Parathyroid adenoma (tissue), 2 donors: Measurements from ENCODE around the gene HASPIN.

ENCODE experiments used
- H2AFZ ChIP-seq: fragments of 300-600 bp; sonication (generic); one replicate; pipeline ENCODE4 v1.7.0; 2017; ENCODE audit warnings: antibody characterized with exemption, mild to moderate bottlenecking
- H3K27ac ChIP-seq: fragments of 300-600 bp; sonication (generic); one replicate; pipeline ENCODE4 v1.7.0; 2017
- H3K27me3 ChIP-seq: fragments of 300-600 bp; sonication (generic); one replicate; pipeline ENCODE4 v1.7.0; 2017; ENCODE audit warnings: low read length; ENCODE audit not compliant: control insufficient read depth, insufficient read depth
- H3K36me3 ChIP-seq: fragments of 300-600 bp; sonication (generic); one replicate; pipeline ENCODE4 v1.7.0; 2017; ENCODE audit warnings: low read length; ENCODE audit not compliant: control insufficient read depth, insufficient read depth
- H3K4me1 ChIP-seq: fragments of 300-600 bp; sonication (generic); one replicate; pipeline ENCODE4 v1.7.0; 2017; ENCODE audit warnings: control low read depth
- H3K4me2 ChIP-seq: fragments of 300-600 bp; sonication (generic); one replicate; pipeline ENCODE4 v1.7.0; 2017; ENCODE audit warnings: low read length
- H3K4me3 ChIP-seq: fragments of 300-600 bp; sonication (generic); one replicate; pipeline ENCODE4 v1.7.0; 2017; ENCODE audit warnings: low read depth, low read length
- H3K79me2 ChIP-seq: fragments of 300-600 bp; sonication (generic); one replicate; pipeline ENCODE4 v1.7.0; 2017; ENCODE audit warnings: control low read depth
- H3K9ac ChIP-seq: fragments of 300-600 bp; sonication (generic); one replicate; pipeline ENCODE4 v1.7.0; 2017; ENCODE audit warnings: mild to moderate bottlenecking
- H3K9me3 ChIP-seq: fragments of 300-600 bp; sonication (generic); one replicate; pipeline ENCODE4 v1.7.0; 2017; ENCODE audit warnings: low read length; ENCODE audit not compliant: control insufficient read depth
- TF ChIP-seq, protein P1 (sequence below): fragments of 300-600 bp; sonication (generic); IDR thresholded peaks from one replicate; pipeline ENCODE4 v1.7.0; 2017; ENCODE audit warnings: antibody characterized with exemption, mild to moderate bottlenecking
- donor health status: primary hyperparathyroidism.

HASPIN gene

DNA sequence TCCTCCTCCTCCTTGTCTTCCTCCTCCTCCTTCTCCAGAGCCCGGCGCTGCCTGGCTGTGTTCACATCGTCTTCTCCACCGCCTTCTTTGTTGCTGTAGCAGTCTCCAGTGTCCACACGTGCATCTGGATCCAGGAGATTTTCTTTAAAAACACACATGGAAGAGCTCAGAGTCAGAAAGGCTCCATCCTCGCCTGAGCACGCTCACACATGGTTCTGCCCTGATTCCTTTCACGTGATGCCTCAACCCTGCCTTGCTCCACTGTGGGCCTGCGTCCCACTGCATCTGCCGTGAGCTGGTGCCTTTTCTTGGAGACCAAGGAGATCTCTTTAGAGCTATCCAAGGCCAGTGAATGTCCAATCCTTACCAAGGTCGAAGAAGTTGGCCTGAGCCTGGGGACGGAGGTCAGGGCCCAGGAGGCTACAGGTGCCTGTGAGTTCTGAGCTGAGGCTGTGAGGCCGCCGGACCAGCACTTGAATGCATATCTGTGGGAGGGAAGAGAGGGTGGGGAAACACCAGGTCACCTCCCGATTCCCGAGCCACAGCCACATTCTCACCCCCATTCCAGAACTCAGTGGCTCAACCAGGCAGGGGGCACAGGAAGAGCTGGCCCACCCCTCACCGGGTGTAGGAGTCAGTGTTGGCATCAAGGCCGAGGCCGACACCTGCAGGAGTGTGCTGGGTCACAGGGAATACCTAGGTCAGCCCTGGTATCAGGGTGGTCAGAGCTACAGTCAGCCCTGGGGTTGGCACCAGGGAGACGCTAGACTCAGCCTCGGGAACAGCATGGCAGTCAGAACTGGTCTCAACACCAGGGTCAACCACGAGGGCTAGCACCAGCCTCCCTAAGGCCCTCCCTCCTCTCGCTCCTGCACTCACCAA lies 37.6 kb downstream of the HASPIN start:
- H3K79me2 ChIP-seq = no peaks in the 10 kb centered on the region
- no peaks in the 10 kb centered on the region for H3K4me1 ChIP-seq

DNA sequence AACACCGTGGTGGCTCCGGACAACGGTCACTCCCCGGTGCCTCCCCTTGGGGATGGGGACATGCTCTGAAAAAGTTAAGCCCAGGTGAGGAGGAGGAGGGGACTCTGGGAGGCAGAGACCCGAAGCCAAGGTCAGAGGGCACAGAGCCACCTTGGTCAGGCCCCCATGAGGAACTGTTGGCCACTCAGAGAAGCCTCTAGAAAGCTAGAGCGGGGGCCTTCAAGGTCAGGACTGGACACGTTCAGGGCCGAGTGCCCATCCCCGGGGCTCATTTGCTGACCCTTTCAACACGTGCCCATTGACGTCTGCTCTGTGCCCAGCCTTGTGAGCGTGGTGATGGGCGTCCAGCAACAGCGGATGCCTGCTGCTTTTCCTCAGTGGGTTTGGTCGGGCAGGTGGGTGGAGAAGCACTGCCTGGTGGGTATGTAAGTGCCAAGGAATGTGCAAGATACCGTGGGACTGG lies 38.2 kb downstream of the HASPIN start:
- H3K27me3 ChIP-seq = no peaks in the 10 kb centered on the region
- H3K27ac ChIP-seq = no peak overlapping the region
- TF ChIP-seq, protein P1, sequence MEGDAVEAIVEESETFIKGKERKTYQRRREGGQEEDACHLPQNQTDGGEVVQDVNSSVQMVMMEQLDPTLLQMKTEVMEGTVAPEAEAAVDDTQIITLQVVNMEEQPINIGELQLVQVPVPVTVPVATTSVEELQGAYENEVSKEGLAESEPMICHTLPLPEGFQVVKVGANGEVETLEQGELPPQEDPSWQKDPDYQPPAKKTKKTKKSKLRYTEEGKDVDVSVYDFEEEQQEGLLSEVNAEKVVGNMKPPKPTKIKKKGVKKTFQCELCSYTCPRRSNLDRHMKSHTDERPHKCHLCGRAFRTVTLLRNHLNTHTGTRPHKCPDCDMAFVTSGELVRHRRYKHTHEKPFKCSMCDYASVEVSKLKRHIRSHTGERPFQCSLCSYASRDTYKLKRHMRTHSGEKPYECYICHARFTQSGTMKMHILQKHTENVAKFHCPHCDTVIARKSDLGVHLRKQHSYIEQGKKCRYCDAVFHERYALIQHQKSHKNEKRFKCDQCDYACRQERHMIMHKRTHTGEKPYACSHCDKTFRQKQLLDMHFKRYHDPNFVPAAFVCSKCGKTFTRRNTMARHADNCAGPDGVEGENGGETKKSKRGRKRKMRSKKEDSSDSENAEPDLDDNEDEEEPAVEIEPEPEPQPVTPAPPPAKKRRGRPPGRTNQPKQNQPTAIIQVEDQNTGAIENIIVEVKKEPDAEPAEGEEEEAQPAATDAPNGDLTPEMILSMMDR = no peak
- H2AFZ ChIP-seq = no peak overlapping the region
- no peak overlapping the region for H3K4me3 ChIP-seq
- no peaks in the 10 kb centered on the region for H3K79me2 ChIP-seq
- H3K9ac ChIP-seq = no peak overlapping the region
- H3K4me2 ChIP-seq = no peak overlapping the region
- H3K9me3 ChIP-seq = no peaks in the 10 kb centered on the region
- H3K4me1 ChIP-seq = no peaks in the 10 kb centered on the region
- H3K36me3 ChIP-seq = no peaks in the 10 kb centered on the region

More for the DNA sequence above, 37.6 kb downstream of the HASPIN start:
- no peak overlapping the region for H3K4me3 ChIP-seq
- no peak overlapping the region for H3K9ac ChIP-seq
- TF ChIP-seq, protein P1 = no peak
- no peaks in the 10 kb centered on the region for H3K9me3 ChIP-seq
- no peaks in the 10 kb centered on the region for H3K36me3 ChIP-seq
- no peak overlapping the region for H3K4me2 ChIP-seq
- H2AFZ ChIP-seq = no peak overlapping the region
- no peaks in the 10 kb centered on the region for H3K27me3 ChIP-seq
- H3K27ac ChIP-seq = no peak overlapping the region

DNA sequence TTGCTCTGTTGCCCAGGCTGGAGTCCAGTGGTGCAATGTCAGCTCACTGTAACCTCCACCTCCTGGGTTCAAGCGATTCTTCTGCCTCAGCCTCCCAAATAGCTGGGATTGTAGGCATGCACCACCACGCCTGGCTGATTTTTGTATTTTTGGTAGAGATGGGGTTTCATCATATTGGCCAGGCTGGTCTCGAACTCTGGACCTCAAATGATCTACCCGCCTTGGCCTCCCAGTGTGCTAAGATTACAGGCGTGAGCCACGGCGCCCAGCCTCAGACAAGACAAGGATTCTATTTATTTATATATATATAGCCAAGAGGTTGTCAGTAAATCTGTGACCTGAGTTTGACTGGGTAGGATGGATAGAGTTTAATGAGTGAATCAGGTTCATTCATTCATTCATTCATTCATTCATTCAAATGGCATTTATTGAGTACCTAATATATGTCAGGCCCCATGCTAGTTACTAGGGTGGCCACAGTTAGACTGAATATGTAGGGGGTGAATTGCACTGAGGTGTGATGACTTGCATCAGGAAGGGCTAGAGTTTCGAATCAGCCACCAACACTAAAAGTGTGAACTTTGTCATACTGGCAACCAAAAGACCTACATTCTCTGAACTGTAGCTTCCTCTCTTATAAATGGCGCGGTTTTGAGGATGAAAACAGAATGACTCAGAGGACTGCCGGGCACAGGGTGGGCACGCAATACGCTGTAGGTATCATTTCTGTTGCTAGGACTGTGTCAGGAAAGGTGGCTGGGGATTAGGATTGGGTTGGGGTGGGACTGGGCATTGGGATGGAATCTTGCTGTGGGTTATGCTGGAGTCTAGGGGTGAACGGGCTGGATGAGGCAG lies 39.4 kb downstream of the HASPIN start:
- H3K27me3 ChIP-seq = no peaks in the 10 kb centered on the region
- H3K9me3 ChIP-seq = no peaks in the 10 kb centered on the region
- H3K4me3 ChIP-seq = no peak overlapping the region
- TF ChIP-seq, protein P1 = no peak
- H3K27ac ChIP-seq = no peak overlapping the region
- no peaks in the 10 kb centered on the region for H3K36me3 ChIP-seq
- H3K9ac ChIP-seq = no peak overlapping the region
- H2AFZ ChIP-seq = no peak overlapping the region
- no peaks in the 10 kb centered on the region for H3K79me2 ChIP-seq
- H3K4me2 ChIP-seq = no peak overlapping the region
- no peaks in the 10 kb centered on the region for H3K4me1 ChIP-seq

DNA sequence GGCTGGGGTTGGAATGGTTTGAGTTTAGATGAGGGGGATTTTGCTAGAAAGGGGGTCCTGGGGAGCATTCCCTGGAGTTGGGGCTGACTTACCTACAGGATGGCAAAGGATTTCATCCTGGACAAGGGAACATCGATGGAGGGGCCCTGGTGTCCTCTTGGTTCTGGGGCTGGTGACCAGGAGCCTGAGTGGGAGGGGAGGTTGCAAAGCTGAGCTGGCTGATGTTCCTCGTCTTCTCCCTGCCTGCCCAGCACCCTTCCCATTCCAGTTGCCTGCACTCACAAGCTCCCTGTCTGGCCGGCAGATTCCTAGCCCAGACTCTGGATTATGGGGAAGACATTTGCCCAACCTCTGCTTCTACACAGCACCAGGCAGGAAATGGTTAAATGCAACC lies 40.1 kb downstream of the HASPIN start:
- no peak overlapping the region for H3K4me3 ChIP-seq

More for the DNA sequence above, 40.1 kb downstream of the HASPIN start:
- Histone ChIP-seq H3K36me3 (no peaks in the 10 kb centered on the region), H3K4me1 (no peaks in the 10 kb centered on the region), H3K27ac (no peak overlapping the region), H2AFZ (no peak overlapping the region), H3K9me3 (no peaks in the 10 kb centered on the region), H3K4me2 (no peak overlapping the region), H3K79me2 (no peaks in the 10 kb centered on the region), H3K9ac (no peak overlapping the region), H3K27me3 (no peaks in the 10 kb centered on the region)
- TF ChIP-seq, protein P1 = no peak
